ENCODE measurements around the gene DGKD. TPM values are rescaled to one million over a fixed set of nuclear protein-coding genes. Genes with fewer than 3 reads are reported as not detected.

DGKD gene
- total and polyA plus RNA-seq, 2 donors from 2014 or later: 2.6 to 32.3 TPM

DNA sequence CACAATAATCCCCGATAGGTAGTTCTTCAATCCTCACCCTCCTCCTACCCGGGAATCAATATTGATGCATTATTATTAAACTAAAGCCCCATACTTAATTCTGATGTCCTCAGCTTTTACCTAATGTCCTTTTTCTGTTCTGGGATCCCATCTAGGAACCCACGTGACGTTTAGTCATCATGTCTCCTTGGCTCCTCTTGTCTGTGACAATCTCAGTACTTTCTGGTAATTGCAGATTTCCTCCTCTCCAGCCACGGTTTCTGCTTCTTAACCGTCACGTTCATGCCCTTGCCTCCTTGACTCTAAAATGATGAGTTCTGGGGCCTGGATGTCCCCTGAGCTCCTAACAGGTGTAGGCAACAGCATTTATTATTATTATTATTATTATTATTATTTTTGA, 2.9 kb upstream of the DGKD start:
- TF ChIP-seq, protein P1, sequence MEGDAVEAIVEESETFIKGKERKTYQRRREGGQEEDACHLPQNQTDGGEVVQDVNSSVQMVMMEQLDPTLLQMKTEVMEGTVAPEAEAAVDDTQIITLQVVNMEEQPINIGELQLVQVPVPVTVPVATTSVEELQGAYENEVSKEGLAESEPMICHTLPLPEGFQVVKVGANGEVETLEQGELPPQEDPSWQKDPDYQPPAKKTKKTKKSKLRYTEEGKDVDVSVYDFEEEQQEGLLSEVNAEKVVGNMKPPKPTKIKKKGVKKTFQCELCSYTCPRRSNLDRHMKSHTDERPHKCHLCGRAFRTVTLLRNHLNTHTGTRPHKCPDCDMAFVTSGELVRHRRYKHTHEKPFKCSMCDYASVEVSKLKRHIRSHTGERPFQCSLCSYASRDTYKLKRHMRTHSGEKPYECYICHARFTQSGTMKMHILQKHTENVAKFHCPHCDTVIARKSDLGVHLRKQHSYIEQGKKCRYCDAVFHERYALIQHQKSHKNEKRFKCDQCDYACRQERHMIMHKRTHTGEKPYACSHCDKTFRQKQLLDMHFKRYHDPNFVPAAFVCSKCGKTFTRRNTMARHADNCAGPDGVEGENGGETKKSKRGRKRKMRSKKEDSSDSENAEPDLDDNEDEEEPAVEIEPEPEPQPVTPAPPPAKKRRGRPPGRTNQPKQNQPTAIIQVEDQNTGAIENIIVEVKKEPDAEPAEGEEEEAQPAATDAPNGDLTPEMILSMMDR (IDR thresholded peaks at IDR 0.05; ENCODE audit: borderline replicate concordance, extremely low read depth, insufficient read depth): no peak
- Histone ChIP-seq H3K27me3 (ENCODE audit: control insufficient read depth, insufficient read depth, low read length) (no peaks in the 10 kb centered on the region), H3K9me3 (ENCODE audit: control insufficient read depth in 2 of 3, insufficient read depth in 1 of 3, low read length in 3 of 3) (no peaks in the 10 kb centered on the region), H3K9ac (ENCODE audit: low read length in 3 of 3) (no peak overlapping the region), H3K4me1 (ENCODE audit: control insufficient read depth in 2 of 3, insufficient read depth in 2 of 3, low read depth in 1 of 3, low read length in 3 of 3) (peaks cover 0 to 8% (median 7%) of the 10 kb centered on the region in 3 donors), H3K36me3 (ENCODE audit: control insufficient read depth in 2 of 3, insufficient read depth in 3 of 3, low read length in 3 of 3) (no peaks in the 10 kb centered on the region), H3K4me3 (ENCODE audit: low read length in 3 of 3) (no peak overlapping the region), H3K27ac (ENCODE audit: low read depth in 2 of 2, low read length in 2 of 2) (no peak overlapping the region)
- intact Hi-C loops (cut with DNase I): no loop called here
- FAIRE-seq (no peak), DNase-seq (no peak)

DNA sequence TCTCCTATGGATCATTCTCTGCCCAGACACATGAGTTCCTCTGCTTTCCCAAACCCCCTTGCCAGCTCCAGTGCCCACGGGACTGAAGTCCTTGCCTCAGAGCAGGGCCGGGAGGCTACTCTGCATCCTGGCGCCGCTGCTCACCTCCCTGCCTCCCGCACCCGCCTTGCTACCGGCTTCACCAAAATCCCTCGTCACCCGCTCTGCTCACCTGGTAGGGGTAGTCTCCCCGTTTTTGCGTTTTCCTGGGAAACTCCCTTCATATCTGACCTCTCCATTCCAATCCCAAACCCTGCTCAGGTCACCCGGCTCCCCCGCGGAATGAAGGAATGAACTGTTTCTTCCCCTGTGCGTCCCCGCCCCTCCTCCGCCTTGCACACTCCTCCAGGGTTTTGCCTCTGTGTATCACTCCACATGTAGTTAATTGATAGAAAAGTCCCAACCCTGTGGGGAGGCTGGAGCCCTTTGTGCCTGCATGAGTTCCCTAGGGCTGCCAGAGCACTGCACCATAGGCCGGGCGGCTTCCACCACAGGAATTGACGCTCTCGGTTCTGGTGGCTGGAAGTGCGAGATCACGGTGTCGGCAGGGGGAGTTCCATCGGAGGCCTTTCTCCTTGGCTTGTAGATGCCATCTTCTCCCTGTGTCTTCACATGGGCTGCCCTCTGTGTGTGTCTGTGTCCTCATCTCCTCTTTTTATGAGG, 2.0 kb upstream of the DGKD start:
- Histone ChIP-seq H3K9ac (ENCODE audit: low read length in 3 of 3) (no peak overlapping the region), H3K4me1 (ENCODE audit: control insufficient read depth in 2 of 3, insufficient read depth in 2 of 3, low read depth in 1 of 3, low read length in 3 of 3) (peaks cover 0 to 12% (median 7%) of the 10 kb centered on the region in 3 donors), H3K27ac (ENCODE audit: low read depth in 2 of 2, low read length in 2 of 2) (no peak overlapping the region), H3K9me3 (ENCODE audit: control insufficient read depth in 2 of 3, insufficient read depth in 1 of 3, low read length in 3 of 3) (no peaks in the 10 kb centered on the region), H3K27me3 (ENCODE audit: control insufficient read depth, insufficient read depth, low read length) (no peaks in the 10 kb centered on the region), H3K36me3 (ENCODE audit: control insufficient read depth in 2 of 3, insufficient read depth in 3 of 3, low read length in 3 of 3) (no peaks in the 10 kb centered on the region), H3K4me3 (ENCODE audit: low read length in 3 of 3) (no peak overlapping the region)
- intact Hi-C loops (cut with DNase I): no loop called here
- TF ChIP-seq, protein P1 (IDR thresholded peaks at IDR 0.05; ENCODE audit: borderline replicate concordance, extremely low read depth, insufficient read depth): no peak
- DNase-seq (no peak), FAIRE-seq (no peak)

DNA sequence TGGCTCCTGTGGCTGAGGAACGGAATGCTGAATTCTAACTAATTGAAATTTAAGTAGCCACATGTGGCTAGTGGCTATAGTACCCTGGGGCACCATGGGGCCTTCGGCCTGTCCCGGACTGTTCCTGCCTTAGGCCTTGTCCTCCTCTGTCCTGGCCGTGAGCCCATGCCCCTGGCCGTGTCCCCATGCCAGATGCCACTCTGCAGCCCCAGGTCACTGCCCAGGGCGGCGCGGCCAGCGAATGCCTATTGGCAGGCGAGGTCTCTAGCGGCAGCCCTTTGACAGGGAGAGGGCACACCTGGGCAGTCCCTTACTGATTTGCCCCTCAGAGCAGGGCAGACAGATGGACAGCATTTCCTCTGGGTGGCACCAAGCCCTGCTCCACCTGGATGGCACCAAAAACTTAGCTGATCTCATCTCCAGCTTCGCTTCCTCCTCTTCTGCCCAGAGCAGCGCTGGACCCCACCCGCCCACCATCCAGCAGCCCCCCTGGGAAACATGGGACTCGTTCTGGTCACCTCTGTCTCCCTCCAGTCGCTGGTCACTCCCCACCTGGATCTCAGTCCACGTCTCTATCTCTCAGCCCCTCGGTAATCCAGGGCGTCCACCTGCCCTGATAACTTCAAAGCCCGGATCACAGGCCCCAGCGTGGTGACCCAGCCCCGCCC, 1.1 kb upstream of the DGKD start:
- peaks cover 0 to 12% (median 7%) of the 10 kb centered on the region in 3 donors for H3K4me1 ChIP-seq (ENCODE audit: control insufficient read depth in 2 of 3, insufficient read depth in 2 of 3, low read depth in 1 of 3, low read length in 3 of 3)
- DNase-seq (peak in 1 of 5 donors; percentile 62), FAIRE-seq (no peak)
- no peaks in the 10 kb centered on the region for H3K9me3 ChIP-seq (ENCODE audit: control insufficient read depth in 2 of 3, insufficient read depth in 1 of 3, low read length in 3 of 3)
- TF ChIP-seq, protein P1 (IDR thresholded peaks at IDR 0.05; ENCODE audit: borderline replicate concordance, extremely low read depth, insufficient read depth): no peak
- intact Hi-C loops (cut with DNase I): no loop called here
- H3K9ac ChIP-seq (ENCODE audit: low read length in 3 of 3): peak overlapping the region in 1 of 3 donors; percentile 38
- H3K36me3 ChIP-seq (ENCODE audit: control insufficient read depth in 2 of 3, insufficient read depth in 3 of 3, low read length in 3 of 3): no peaks in the 10 kb centered on the region
- H3K27me3 ChIP-seq (ENCODE audit: control insufficient read depth, insufficient read depth, low read length): no peaks in the 10 kb centered on the region
- H3K4me3 ChIP-seq (ENCODE audit: low read length in 3 of 3): peak overlapping the region in 1 of 3 donors; percentile 60
- H3K27ac ChIP-seq (ENCODE audit: low read depth in 2 of 2, low read length in 2 of 2): no peak overlapping the region

Measured in kidney (tissue), 14 donors.